HG03175 (cell line): ENCODE measurements around the gene FAM110C.
"Not testable (repeated sequence)": the region's sequence is repeated elsewhere in the genome, so short reads cannot be mapped to it uniquely, and the experiment has no call there.

Experiments used
- ATAC-seq: cut with Tn5 transposase; IDR thresholded peaks from one replicate; pipeline ENCODE4 v1.9.1; 2021; ENCODE audit warnings: mild to moderate bottlenecking, moderate library complexity; ENCODE audit not compliant: unreplicated experiment

Gene FAM110C

DNA sequence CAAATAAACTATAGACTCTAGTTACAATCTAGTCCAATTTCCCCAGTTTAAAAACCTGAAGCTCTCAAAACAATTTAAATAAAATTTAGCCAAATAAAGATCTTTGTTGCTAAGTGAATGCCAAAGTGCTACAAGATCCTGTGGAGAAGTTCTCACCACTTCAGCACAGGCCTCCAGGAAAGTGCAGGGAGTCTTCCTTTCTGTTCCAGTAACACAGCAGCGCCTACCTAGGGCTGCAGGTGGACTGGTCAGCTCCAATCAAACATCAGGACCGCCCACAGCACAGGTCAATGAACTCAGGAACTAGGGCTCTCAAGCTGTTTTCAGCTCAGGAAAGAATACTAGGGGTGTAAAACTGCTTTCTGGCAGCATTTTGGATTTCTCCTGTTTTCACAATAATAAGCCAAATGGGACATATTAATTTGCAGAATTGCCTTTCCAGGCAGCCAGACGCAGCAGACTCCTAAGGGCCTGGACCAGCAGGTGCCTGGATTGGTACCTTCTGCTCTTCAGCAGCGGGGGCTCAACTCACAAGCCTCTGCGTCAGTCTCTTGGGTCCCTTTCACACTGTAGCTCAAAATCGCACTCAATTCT, 1.5 kb downstream of the FAM110C start:
- no peak for ATAC-seq

DNA sequence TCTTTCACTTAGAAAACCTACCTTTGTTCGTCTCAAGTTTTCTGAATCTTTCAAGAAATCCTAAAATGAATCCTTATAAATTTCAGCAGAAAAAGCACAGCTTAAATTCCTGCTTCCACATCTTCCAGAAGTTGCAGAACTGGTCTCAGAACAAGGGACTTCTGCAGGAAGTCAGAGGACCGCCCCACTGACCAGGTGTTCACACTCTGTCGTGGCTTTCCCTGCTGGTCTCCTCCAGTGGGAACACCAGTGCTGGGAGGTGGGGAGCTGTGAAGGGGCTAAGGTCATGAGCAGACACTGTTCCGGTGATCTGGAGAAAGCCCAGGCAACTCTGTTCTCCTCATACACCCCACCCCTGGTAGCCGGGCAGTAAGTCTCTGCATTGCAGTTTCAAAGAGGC, 3.5 kb downstream of the FAM110C start:
- ATAC-seq = no peak

DNA sequence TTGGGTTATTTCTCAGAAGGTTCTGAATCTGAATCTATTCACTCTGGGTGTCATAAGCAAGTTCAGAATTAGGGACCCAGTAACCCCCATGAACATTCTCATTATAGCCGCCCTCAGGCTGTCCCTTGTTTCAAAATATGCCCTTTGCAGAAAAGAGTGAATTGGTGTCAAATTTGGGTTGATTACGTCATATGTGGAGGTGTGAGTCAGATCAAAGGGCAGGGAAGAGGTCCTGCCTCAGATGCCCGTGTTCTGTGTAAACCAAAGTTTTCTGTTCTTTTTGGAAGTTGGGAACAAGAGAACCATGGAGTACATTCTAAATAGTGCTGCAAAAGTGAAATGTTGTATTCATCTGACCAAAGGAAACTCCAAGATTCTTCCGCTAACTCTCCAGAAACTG, 5.8 kb downstream of the FAM110C start:
- no peak for ATAC-seq

DNA sequence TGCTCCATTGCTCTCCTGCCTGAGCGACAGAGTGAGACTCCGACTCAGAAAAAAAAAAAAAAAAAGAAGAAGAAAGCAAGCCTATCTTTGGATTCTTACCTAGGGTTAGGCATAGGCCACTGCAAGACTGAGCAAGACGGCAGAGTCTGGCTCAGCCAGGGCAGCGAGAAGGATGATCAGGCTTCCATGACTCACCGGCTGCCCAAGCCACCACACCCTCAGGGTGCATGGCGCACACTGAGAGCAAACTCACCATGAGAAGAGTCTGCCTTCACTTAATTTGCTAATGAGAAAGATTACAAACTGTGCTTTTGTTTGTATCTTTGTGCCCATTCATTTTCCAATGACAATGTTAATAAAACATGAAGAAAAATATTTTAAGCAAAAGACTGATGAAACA, 8.2 kb downstream of the FAM110C start:
- no peak for ATAC-seq

DNA sequence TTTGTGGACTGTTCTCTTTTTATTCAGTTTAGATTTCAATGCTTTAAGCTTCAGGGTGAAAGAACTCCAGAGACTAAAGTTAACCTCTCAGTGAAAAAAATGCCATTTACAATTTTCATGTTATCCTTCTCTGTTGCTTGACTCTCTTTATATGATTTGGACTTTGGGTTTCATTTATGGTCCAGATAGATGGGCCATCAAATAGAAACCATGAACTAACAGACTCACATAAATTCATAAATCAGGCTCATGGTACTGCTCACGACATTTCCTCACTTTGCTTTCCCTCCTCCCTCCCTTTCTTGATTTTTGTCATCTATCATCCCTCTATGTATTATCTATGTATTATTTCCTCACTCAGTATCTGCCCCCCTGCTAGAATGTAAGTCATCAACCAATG, 10.0 kb downstream of the FAM110C start:
- no peak for ATAC-seq

DNA sequence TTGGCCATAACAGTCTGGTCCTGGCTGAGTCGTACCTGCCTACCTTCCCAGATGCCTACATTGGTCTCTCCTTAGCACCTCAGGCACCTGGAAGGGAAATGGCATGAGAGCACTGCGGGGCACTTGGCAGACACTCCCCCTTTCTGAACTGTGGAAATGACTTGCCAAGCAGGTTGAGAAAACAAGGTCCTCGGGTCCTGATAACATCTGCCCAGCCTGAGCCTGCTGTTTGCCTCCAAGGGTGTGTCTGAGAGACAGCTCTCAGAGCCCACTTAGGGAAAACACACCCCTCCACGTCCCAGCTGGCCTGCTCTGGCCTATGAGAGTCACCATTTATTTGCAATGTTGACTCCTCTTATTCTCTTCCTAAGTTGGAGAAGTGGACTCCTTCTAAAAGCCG, 10.5 kb downstream of the FAM110C start:
- ATAC-seq = no peak

DNA sequence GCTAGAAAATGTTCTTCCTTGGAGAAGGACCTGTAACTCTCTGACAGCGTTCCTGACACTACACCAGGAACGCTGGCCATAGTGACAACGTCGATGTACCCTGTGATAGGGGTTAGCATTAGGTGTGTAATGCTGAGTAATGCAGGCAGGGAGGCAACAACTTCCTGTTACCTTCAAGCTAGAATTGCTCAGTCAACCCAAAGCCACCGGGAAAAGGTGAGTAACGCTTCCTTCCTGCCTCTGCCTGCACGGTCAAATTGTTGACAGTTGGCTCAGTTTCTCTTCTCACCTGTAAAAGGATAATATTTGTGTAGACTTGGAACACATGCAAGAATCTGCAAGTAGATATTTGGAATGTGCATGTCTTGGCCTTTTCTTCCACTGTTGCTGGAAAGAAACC, 12.7 kb downstream of the FAM110C start:
- ATAC-seq = no peak

DNA sequence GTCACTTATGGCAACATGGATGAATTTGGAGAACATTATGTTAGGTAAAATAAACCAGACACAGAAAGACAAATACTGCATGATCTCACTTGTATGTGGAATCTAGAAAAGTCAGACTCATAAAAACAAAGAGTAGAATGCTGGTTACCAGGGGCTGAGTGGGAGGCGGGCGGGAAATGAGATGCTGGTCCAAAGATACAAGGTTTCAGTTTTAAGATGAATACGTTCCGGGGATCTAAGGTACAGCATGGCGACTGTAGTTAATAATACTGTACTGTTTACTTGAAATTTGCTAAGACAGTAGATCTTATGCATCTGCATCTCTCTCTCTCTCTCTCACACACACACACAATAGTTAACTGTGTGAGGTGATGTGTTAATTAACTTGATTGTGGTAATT, 14.2 kb downstream of the FAM110C start:
- ATAC-seq = no peak

DNA sequence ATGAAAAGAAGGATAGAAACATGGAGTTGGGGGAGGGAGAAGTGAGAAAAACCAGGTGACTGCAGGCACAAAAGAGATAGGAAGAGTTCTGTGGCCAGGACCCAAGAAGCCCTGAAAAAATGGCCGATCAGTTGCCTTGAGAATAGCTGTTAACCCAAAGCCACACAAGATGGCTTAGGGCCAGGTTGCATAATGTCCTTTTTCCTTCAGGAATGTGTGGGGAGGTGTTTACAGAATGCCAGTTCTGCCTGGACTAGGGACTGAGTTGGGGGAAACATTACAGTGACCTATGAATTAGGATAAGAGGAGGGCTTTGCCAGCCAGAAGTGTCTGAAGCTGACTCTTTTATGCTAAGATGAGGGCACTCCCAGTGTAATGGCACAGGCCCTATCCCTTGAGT, 17.1 kb downstream of the FAM110C start:
- no peak for ATAC-seq

DNA sequence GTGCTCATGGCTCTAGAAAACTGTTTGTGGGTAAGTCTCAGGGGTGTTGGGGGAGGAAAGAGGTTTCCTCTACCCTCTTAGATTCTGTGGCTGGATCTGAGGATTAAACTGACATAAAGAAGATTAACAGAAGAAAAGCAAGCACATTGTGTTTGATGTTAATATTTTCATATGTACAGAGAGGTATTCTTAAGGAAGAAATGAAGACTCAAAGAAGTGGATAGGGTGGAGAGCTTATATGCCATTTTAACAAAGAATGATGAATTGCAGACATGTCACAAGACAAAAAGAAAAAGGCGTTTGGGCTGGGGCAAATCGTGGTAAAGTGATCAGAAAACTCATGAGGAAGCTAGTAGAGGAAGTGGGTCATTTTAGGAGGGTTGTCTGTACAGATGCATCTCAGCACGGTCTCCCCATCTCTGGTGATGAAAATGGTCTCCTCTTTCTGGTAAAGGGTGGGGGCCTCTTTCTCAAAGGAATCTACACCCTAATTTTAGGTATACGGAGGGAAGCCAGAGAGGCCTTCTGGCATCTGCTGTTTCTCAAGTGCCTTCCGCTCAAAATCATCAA, 17.8 kb downstream of the FAM110C start:
- ATAC-seq = no peak

DNA sequence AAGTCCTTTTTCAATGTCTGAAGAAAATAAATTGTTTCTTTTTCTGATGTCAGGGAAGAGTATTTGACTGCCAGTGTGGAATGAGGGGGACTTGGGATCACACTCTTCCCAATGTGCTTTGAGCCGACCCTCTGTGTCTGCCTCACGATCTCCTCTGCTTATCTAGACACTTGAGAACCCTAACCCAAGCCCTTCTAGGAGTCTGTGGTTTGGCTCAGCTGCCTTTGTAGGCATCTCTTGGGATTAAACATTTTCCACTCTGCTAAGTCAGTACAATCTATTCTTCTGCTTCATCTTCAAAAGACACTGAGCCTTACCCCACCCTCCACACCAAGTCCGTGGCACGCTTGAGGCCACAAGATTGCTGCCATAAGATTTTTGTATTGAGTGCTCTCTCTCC, 19.4 kb downstream of the FAM110C start:
- ATAC-seq = no peak

DNA sequence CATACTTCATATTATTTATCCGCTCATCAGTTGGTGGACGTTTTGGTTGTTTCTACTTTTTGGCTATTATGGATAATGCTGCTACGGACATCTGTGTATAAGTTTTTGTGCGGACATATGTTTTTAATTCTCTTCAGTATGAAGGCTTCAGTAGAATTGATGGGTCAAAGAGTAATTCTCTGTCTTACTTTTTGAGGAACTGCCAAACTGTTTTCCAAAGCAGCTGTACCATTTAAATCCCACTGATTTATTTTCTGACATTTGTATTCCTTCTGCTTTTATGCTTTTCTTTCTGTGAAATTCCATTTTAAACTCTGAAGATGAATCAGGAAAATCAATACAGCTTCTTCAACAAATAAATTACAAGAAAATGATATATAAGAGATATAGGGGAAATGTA, 20.8 kb downstream of the FAM110C start:
- no peak for ATAC-seq

DNA sequence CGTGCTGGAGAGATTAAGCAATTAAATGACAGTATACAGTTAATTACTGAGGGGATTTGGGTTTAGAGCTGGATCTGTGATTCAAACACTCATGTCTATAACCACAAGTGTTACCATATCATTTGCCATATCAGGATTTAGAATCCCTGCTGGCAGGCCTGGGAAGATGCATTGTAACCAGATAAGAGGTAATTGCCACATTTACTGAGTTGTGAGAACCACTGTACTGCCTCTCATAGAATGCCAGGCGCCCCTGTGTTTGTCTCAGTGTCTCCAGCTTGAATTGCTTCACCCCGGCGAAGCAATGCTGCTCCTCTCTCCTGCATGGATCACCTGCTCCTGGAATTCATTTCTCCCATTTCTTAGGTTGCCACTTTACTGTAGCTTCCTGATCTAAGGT, 21.7 kb downstream of the FAM110C start:
- ATAC-seq = not testable (repeated sequence)

DNA sequence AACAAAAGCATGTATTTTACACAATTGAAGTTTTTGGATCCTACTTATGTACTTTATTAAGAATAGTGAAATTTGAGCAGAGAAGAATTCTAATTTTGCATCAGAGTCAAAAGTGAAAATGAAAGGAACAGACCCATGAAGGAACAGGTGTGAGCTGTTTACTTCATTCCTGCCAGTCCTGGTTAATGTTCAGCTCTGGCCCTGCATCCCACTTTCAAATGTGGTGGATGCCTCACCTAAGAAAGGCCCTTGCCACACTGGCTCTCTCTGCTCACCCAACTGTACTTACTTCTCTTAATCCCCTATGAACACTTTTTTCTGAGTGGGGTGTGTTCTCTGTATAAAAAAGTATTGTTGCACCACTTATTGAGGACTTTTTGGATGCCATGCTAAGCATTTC, 22.2 kb downstream of the FAM110C start:
- ATAC-seq = peak; percentile 93

DNA sequence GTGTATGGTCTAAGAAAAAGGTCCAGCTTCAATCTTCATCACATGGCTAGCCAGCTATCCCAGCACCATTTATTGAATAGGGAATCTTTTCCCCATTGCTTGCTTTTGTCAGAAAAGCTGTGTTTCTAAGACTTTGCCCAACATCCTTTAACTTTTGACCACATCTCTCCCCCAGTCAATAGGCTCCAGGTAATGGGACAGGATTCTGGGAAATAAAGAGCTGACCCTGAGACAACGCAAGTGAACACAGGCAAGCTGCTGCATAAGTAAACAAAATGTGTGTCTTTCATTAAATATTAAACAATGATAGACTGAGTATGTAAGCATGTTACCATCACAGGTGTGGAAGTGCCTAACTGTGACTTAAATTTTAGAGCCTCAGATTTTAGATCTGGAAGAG, 23.0 kb downstream of the FAM110C start:
- no peak for ATAC-seq

DNA sequence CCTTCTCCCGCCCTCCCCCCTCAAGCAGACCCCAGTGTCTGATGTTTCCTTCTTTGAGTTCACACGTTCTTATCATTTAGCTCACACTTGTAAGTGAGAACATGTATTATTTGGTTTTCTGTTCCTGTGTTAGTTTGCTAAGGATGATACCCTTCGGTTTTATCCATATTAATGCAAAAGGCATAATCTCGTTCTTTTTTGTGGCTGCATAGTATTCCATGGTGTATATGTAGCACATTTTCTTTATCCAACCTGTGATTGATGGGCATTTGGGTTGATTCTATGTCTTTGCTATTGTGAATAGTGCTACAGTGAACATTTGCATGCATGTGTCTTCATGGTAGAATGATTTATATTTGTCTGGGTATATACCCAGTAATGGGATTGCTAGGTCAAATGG, 24.1 kb downstream of the FAM110C start:
- ATAC-seq = not testable (repeated sequence)

DNA sequence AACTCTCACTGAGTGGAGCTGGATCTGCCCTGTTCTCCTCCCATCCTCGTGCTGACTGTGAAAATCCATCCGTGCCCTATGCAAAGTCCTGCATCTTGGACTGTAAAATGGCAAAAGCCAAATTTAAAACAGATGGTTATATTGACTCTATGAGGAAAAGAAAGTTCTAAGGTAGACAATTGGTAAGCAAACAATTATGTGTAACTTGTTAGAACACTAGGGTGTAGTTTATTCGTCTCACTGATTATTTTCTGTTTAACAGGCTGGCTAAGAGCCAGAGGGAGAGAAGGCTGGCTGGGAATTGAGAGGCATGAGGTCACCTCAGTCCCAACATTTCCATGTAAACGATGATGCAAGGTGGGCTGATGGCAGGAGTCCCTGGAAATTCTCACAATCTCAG, 26.0 kb downstream of the FAM110C start:
- ATAC-seq = not testable (repeated sequence)

DNA sequence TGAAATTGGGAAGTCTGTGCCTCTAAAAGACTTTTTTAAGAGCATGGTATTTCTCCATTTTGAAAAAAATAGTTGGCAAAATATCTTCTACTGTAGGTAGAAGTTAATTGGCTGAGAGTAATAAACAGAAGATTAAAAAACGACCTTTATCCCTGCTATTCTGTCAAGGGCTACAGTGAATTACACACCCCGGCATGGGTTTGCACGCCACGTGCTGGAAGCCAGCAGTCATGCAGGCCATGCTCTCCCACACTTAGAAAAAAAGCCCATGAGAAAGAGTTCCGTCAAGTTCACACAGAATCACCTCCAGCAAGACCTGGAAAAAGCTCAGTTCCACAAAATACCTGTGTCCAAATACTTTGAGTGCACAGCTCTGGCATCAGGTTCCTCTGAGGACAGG, 26.8 kb downstream of the FAM110C start:
- ATAC-seq = no peak

DNA sequence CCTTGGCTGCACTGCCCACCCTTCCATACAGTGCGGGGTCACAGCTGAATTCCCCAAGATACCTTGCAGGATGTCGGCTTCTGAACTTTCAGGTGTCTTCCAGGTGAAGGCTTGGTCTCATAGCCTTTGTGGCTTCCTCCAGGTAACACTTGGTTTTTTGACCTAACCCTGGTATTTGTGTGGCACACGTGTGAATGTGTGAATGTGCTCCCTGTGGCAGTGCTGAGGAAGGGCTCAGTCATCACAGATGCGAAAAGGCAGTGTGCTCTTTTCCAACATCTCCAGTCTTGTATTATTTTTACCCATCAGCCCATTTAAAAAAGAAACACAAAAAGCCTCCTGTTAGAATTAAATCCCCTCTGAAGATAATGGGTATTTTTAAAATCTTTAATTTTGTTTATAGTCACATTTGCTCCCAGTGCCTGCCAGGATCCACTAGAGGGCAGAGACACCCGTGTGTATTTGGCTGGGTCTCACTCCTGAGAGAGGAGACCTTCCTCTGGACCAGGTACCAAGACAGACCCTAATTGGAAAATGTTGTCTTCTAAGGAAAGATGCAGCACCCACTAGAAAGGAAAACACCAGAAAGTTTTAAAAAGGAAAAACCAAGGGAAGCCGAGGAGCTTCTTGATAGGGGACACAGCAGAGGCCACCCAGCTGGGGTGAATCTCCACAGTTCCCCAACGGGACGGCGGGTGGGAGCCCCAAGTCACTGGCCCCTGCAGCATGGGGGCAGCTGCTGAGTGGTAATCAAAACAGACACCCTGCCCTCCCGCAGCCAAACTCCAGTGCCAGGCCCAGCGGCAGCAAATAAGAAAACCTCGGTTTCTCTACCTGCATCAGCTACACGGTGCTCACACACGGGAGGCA, 27.7 kb downstream of the FAM110C start:
- ATAC-seq = no peak

DNA sequence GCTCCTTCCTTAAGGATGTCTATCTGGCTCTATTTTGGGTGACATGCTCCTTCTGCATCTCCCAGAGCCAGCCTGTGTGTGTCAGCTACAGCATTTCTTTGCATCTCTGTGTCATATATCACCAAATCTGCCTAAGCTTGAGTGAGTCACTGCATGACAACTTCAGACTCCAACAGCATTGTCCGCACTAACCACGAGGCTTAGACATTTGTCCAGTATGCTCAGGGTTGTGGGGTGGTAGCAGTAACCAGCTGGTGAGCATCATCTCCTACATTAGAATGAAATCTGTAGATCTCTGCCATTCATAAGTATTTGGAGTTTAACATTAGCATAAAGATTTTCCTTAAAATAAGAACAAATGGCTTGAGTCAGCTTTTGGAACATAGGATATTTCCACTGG, 30.4 kb downstream of the FAM110C start:
- not testable (repeated sequence) for ATAC-seq

DNA sequence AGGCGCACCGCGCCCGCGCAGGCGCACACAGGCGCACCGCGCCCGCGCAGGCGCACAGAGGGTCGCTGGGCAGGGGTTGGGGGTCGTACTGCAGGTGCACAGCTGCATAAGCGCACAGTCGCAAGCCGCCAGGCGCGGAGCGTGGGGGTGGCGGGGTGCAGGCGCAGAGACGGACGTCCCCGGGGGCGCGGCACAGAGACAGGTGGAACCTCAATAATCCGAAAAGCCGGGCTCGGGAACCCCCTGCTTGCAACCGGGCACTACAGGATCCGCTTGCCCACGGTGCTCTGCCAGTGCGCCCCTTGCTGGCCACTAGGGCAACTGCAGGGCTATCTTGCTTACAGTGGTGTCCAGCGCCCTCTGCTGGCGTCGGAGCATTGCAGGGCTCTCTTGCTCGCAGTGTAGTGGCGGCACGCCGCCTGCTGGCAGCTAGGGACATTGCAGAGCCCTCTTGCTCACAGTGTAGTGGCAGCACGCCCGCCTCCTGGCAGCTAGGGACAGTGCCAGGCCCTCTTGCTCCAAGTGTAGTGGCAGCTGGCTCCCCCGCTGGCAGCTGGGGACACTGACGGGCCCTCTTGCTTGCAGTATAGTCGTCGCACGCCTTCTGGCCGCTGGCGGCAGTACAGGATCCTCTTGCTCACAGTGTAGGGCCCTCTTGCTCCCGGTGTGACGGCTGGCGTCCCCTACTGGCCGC, 34.9 kb downstream of the FAM110C start:
- peak; percentile 53 for ATAC-seq
